GM13977 (cell line): ENCODE results near the gene RUNX3.
A peak's percentile ranks its signal among the peaks of the same experiment; 100 is the strongest.

Experiments
- DNase-seq: peaks from one replicate; pipeline ENCODE4 v3.0.0; 2012; ENCODE audit warnings: low spot score
- in situ Hi-C: fragments of 300-500 bp; cut with MboI; formaldehyde crosslinking; loops from one replicate; pipeline ENCODE4 v1.12.0; 2022; ENCODE audit warnings: low sequenced_read_pairs, low pct_unique_long_range_greater_than_20kb, mixed read lengths, inconsistent platforms; ENCODE audit not compliant: unreplicated experiment
- TF ChIP-seq, protein P1 (sequence below): IDR thresholded peaks from 2 replicates; pipeline ENCODE4 v1.5.1; 2012; ENCODE audit warnings: mild to moderate bottlenecking, control low read depth; ENCODE audit not compliant: insufficient read depth; ENCODE audit errors: extremely low read depth, missing control alignments

Gene RUNX3

DNA sequence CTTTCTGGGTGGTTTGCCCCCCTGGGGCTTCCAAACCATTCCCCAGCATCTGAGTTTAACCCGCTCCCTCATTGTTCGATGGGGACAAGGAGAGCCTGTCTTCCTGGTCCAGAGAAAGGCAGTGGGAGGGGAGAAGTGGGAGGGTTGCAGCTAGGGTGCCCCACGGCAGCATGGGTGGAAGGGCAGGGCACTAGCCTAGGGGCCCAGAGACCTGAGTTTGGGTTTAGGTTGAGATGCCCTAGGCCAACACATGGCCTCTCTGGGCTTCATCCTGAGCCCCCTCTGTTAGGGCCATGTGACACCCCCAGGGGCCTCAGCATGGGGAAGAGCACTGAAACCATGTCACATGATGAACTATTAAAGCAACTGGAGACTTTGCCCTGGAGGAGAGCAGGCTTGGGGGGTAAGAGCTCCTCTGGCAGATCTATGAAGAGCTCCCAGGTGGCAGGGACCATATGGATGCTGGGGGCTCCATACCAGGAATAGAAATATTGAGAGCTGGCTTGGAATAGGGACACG, 9.7 kb upstream of the RUNX3 start:
- in situ Hi-C loops: loop anchor here (10.0 kb wide), 1 partner anchor 95 kb away; no protein-coding TSS in a partner anchor
- TF ChIP-seq, protein P1, sequence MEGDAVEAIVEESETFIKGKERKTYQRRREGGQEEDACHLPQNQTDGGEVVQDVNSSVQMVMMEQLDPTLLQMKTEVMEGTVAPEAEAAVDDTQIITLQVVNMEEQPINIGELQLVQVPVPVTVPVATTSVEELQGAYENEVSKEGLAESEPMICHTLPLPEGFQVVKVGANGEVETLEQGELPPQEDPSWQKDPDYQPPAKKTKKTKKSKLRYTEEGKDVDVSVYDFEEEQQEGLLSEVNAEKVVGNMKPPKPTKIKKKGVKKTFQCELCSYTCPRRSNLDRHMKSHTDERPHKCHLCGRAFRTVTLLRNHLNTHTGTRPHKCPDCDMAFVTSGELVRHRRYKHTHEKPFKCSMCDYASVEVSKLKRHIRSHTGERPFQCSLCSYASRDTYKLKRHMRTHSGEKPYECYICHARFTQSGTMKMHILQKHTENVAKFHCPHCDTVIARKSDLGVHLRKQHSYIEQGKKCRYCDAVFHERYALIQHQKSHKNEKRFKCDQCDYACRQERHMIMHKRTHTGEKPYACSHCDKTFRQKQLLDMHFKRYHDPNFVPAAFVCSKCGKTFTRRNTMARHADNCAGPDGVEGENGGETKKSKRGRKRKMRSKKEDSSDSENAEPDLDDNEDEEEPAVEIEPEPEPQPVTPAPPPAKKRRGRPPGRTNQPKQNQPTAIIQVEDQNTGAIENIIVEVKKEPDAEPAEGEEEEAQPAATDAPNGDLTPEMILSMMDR: no peak
- no peak for DNase-seq

DNA sequence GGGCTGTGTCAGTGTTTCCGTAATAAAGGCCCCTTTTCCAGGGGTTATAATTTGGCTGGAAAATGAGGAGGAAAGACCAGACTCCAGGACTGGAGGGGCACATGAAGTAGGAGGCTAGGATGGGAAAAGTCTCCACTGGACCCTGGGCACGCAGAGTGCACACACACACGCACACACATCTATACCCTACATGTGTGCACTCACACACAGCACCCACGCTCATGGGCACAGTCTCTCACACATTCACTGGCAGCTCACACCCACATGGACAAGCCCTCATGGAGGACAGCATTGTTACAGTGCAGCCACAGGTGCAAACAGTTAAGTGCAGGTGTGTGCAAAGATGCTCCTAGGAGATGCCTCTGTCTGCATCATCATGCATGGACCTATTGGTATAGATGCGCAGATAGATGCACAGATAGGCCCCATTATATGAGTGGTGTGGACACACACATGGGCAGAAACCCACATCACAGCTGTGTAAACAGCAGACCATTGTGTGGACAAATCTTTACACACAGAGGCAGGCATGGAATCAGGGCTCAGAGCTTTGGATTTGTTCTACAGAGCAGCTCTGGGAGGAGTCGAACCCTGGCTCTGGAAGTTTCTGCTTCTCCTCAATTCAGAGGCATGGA, 9.1 kb upstream of the RUNX3 start:
- DNase-seq: no peak
- TF ChIP-seq, protein P1: no peak
- in situ Hi-C loops: loop anchor here (10.0 kb wide), 1 partner anchor 96 kb away; no protein-coding TSS in a partner anchor

DNA sequence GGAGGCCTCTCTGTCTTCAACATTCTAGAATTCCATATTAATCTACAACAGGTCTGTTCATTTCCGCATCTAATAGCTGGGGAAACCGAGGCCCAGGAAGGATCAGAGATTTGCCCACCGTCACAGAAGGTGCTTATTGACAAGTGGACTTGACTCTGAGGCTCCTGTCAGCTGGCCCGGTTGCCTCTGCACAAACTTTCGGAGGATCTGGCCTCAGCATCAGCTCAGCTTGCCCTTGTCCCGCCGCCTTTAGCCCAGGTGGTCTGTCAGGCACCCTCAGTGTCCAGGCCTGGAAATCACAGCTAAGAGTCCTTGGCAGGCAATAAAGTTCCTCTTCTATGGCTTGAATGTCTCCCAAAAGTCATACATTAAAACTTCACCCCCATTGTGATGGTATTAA, 8.2 kb upstream of the RUNX3 start:
- in situ Hi-C loops: loop anchor here (10.0 kb wide), 1 partner anchor 97 kb away; no protein-coding TSS in a partner anchor
- TF ChIP-seq, protein P1: no peak
- no peak for DNase-seq

DNA sequence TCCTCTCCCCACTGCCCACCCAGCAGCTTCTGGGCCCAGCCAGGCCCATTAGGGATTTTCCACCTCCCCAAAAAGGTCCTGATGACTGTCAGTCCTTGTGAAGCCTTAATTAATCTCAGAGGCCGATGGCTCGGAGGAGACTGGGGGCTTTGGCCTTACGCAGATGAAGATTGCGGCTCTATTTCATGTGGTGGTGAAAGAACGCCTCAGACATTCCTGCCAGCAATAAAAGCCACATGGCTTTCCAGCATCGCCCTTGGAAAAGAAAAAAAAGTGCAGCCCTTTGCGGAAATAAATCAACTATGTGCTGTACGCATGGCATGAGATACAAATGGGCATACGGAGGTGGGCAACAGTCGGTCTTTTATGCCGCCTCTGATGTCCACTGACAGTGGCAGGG, 6.6 kb upstream of the RUNX3 start:
- TF ChIP-seq, protein P1: no peak
- in situ Hi-C loops: loop anchor here (10.0 kb wide), 1 partner anchor 98 kb away; no protein-coding TSS in a partner anchor
- no peak for DNase-seq

DNA sequence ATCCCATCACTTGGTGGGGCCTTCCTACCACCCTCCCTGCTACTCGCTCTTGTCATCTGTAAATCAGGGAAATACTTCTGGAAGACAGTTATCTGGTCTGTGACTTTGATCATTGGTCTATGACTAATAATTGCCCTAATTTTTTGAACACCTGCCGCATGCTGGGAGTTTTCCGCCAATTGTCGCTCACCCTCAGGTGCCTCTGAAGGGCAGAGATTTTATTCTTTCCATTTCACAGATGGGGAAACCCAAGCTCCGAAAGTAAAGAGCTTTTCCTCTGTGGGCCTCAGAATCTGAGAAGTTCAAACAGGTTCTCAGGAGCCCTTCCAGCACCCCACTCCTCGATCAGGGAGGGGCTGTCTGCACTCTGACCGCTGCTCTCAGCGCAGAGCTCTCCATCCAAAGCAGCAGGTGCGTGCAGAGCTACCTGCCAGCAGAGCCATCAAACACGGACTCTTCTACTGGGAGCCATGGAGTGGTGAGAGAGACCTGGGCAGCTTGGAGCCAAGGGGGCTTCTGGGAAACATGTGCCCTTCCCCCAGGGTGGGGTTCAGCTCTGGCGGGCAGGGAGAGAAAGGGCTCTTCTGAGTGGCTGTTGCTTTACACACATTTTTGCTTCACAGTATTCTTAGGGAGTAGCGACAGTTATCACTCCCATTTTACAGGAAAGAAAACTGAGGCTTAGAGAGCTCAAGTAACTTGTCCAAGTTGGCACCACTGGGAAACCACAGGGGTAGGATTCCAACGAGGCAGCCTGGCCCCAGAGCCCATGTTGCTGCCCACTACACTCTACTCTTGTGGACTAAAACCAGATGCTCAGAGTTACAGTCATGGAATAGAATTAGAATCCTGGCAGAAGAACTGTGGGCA, 5.8 kb upstream of the RUNX3 start:
- TF ChIP-seq, protein P1: no peak
- in situ Hi-C loops: loop anchor here (10.0 kb wide), 1 partner anchor 99 kb away; no protein-coding TSS in a partner anchor
- peak; percentile 73 for DNase-seq

DNA sequence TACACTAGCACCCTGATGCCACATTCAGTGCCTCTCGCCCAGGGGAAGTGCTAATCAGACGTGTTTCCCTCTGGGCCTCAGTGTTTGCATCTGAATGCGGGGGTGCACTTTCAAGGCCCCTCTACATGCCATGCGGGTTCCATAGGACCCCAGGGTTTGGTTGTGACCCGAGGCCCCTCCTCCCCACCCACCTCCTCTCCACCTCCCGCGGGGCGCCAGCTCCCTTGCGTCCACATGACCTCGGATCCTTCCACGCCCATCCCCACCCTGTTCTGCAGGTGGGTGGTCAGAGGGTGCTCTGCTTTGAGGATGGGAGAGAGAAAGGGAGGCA, 5.1 kb upstream of the RUNX3 start:
- DNase-seq: no peak
- TF ChIP-seq, protein P1: no peak
- in situ Hi-C loops: loop anchor here (10.0 kb wide), 1 partner anchor 100 kb away; no protein-coding TSS in a partner anchor
